K562 (cell line): Measurements from ENCODE around the gene ECPAS.

Experiments used
- CBFB ChIP-seq: sonication (generic); formaldehyde crosslinking; IDR thresholded peaks from 2 replicates; pipeline ENCODE4 v1.4.0; 2020; ENCODE audit warnings: mild to moderate bottlenecking, missing genetic modification reagents
- CTCF ChIP-seq, 3 experiments: IDR thresholded peaks in 2 of 3; conservative IDR thresholded peaks in 1 of 3; 2 replicates each; pipeline ENCODE4 v1.5.1; 2011 to 2012; ENCODE audit warnings: low read length in 3 of 3, mild to moderate bottlenecking in 3 of 3, control low read depth in 2 of 3, improper control_type of control experiment in 1 of 3, inconsistent platforms in 1 of 3, low read depth in 1 of 3, mixed read lengths in 1 of 3, moderate library complexity in 1 of 3; ENCODE audit not compliant: insufficient read depth in 2 of 3
- EZH2 ChIP-seq: IDR thresholded peaks from 2 replicates; pipeline ENCODE4 v1.6.1; 2012; ENCODE audit warnings: low read depth, mild to moderate bottlenecking, inconsistent platforms, low read length, borderline replicate concordance
- KLF1 ChIP-seq: fragments of 450-650 bp; IDR thresholded peaks from 2 replicates; pipeline ENCODE4 v1.6.1; 2016; ENCODE audit warnings: missing genetic modification characterization, missing compliant biosample characterization
- LEF1 ChIP-seq: fragments of 450-650 bp; IDR thresholded peaks from 2 replicates; pipeline ENCODE4 v1.6.1; 2016; ENCODE audit warnings: mild to moderate bottlenecking
- MTF1 ChIP-seq: fragments of 250-450 bp; sonication (Bioruptor Pico); IDR thresholded peaks from 2 replicates; pipeline ENCODE4 v1.9.0; 2021; ENCODE audit warnings: moderate library complexity, mild to moderate bottlenecking, inconsistent platforms, borderline replicate concordance
- MXI1 ChIP-seq: IDR thresholded peaks from 2 replicates; pipeline ENCODE4 v1.6.1; 2011; ENCODE audit warnings: low read depth, mild to moderate bottlenecking, improper control_type of control experiment, low read length
- POLR2A ChIP-seq: fragments of 450-650 bp; conservative IDR thresholded peaks from 2 replicates; pipeline ENCODE4 v1.6.1; 2016
- SNAPC5 ChIP-seq: fragments of 250-450 bp; sonication (Bioruptor Pico); IDR thresholded peaks from 2 replicates; pipeline ENCODE4 v1.8.0; 2021; ENCODE audit warnings: moderate library complexity, mild to moderate bottlenecking, inconsistent platforms
- TEAD4 ChIP-seq, 2 experiments: sonication (generic) in 1 of 2; formaldehyde crosslinking in 1 of 2; IDR thresholded peaks; 2 replicates each; pipeline versions ENCODE4 v1.6.1 to v1.8.0; 2012 to 2022; ENCODE audit warnings: borderline replicate concordance in 1 of 2, inconsistent platforms in 1 of 2, low read length in 1 of 2, mild to moderate bottlenecking in 1 of 2, missing genetic modification reagents in 1 of 2
- ZC3H4 ChIP-seq: sonication (generic); formaldehyde crosslinking; IDR thresholded peaks from 2 replicates; pipeline ENCODE4 v1.9.0; 2021; ENCODE audit warnings: missing genetic modification reagents, borderline replicate concordance
- ZNF274 ChIP-seq: IDR thresholded peaks from 2 replicates; pipeline ENCODE4 v1.6.1; 2011; ENCODE audit warnings: low read depth, mild to moderate bottlenecking, low read length, moderate library complexity, borderline replicate concordance
- ZNF311 ChIP-seq: fragments of 250-450 bp; sonication (Bioruptor Pico); IDR thresholded peaks from 2 replicates; pipeline ENCODE4 v1.4.0; 2020; ENCODE audit warnings: mild to moderate bottlenecking, moderate library complexity
- ZNF79 ChIP-seq: fragments of 250-450 bp; sonication (Bioruptor Pico); IDR thresholded peaks from 2 replicates; pipeline ENCODE4 v1.4.0; 2020; ENCODE audit warnings: low read depth, mild to moderate bottlenecking, moderate library complexity

- TF ChIP-seq MTF1 (CRISPR knock-in tag): no peak
- TF ChIP-seq CBFB: no peak
- TF ChIP-seq ZNF79 (CRISPR knock-in tag): no peak
- TF ChIP-seq CTCF (IDR thresholded peaks at IDR 0.05 in 2 of 3, conservative IDR thresholded peaks at IDR 0.05 in 1 of 3; ENCODE audit: insufficient read depth in 2 of 3, low read depth in 1 of 3, low read length in 3 of 3): no peak
- no peak for TF ChIP-seq SNAPC5 (CRISPR knock-in tag)
- TF ChIP-seq POLR2A: no peak
- TF ChIP-seq TEAD4 (IDR thresholded peaks at IDR 0.05; ENCODE audit: low read length): no peak
- TF ChIP-seq TEAD4 (CRISPR knock-in tag; IDR thresholded peaks at IDR 0.05; ENCODE audit: borderline replicate concordance): no peak
- TF ChIP-seq EZH2: no peak
- no peak for TF ChIP-seq ZC3H4
- no peak for TF ChIP-seq KLF1 (tag)
- TF ChIP-seq ZNF274: no peak
- no peak for TF ChIP-seq MXI1
- no peak for TF ChIP-seq ZNF311
- TF ChIP-seq LEF1: no peak
Observed at GRCh38 chr9:111414406-111414805, 69.8 kb downstream of the ECPAS start.
